ENCODE measurements around the gene CUEDC1. TPM values are rescaled to one million over a fixed set of nuclear protein-coding genes. Genes with fewer than 3 reads are reported as not detected.
"Not testable (repeated sequence)": the region's sequence is repeated elsewhere in the genome, so short reads cannot be mapped to it uniquely, and the experiment has no call there.

Gene CUEDC1
- total and polyA plus RNA-seq, 2 of the 4 experiments (the other 2 are of a cell fraction), result 4.1 to 21.2 TPM

- H3K4me1 ChIP-seq (ENCODE audit: control insufficient read depth, insufficient read depth, low read length), result peaks cover 12% of the 10 kb centered on the region
- H3K56ac ChIP-seq (ENCODE audit: extremely low read depth, insufficient read depth, low read length); H4K8ac ChIP-seq (ENCODE audit: low read depth in 2 of 2, low read length in 2 of 2); POLR2A ChIA-PET (ENCODE audit: unreplicated experiment); H3K9ac ChIP-seq (ENCODE audit: low read depth, low read length); H2AK9ac ChIP-seq (replicated peaks; ENCODE audit: low read depth, low read length, poor library complexity); in situ Hi-C loops (cut with MboI; ENCODE audit: low sequenced_read_pairs); H3K18ac ChIP-seq (ENCODE audit: low read depth, low read length); H3K27me3 ChIP-seq (ENCODE audit: control insufficient read depth, insufficient read depth, low read length); H2AFZ ChIP-seq (replicated peaks; ENCODE audit: low read length, poor library complexity); H2BK120ac ChIP-seq (ENCODE audit: low read depth, low read length); H3K9me3 ChIP-seq (ENCODE audit: control insufficient read depth, insufficient read depth, low read length); H3K4me3 ChIP-seq (ENCODE audit: insufficient read depth, low read depth, low read length); H3K4me2 ChIP-seq (ENCODE audit: low read depth, low read length); H2BK20ac ChIP-seq (ENCODE audit: low read depth, low read length); H3K4ac ChIP-seq (ENCODE audit: low read depth, low read length); H2BK15ac ChIP-seq (ENCODE audit: low read depth, low read length); H3K14ac ChIP-seq (replicated peaks; ENCODE audit: low read depth, low read length); ATAC-seq (ENCODE audit: low read depth); intact Hi-C loops (cut with micrococcal nuclease); DNase-seq; H4K5ac ChIP-seq (ENCODE audit: low read depth, low read length); dilution Hi-C loops (cut with HindIII; ENCODE audit: low sequenced_read_pairs, unreplicated experiment); H4K91ac ChIP-seq (ENCODE audit: insufficient read depth, low read depth, low read length): not testable (repeated sequence)
- H3K9me1 ChIP-seq (ENCODE audit: insufficient read depth, low read length), result peaks cover 14% of the 10 kb centered on the region
- H2BK5ac ChIP-seq (ENCODE audit: low read depth, low read length, poor library complexity, severe bottlenecking), result peak overlapping the region; percentile 51
- H4K20me1 ChIP-seq (ENCODE audit: insufficient read depth, low read length), result peaks cover 27% of the 10 kb centered on the region
- BruUV-seq (replicated peaks), result TSS peak; percentile 72
- peak overlapping the region; percentile 74 for H3K23ac ChIP-seq (ENCODE audit: low read depth, low read length)
- 100% methylated on average over 2 of the region's 4 CpGs; no CpG with 5 or more reads in 1 of the 2 experiments for WGBS, 2 experiments (ENCODE audit: extremely low coverage in 2 of 2, insufficient read length in 1 of 2)
- CTCF ChIA-PET, result interaction anchor here (1.2 kb wide), 1 partner anchor 99 kb away, joined by 3 read pairs; no protein-coding TSS in a partner anchor
- peaks cover 30 to 47% of the 10 kb centered on the region in 2 experiments for H3K79me1 ChIP-seq (ENCODE audit: low read depth in 1 of 2, low read length in 2 of 2)
- peaks cover 36% of the 10 kb centered on the region for H3K36me3 ChIP-seq (ENCODE audit: control insufficient read depth, insufficient read depth, low read length)
- peak overlapping the region; percentile 37; the same call in 1 of the 2 replicates for H2AK5ac ChIP-seq (ENCODE audit: low read depth, low read length)
- H3K27ac ChIP-seq (ENCODE audit: insufficient read depth, low read length), result peak overlapping the region; percentile 26; the same call in 1 of the 2 replicates
Measured at GRCh38 chr17:57974053-57974824, 19.0 kb upstream of the CUEDC1 start.

Measured in IMR-90 (cell line).